HG02852 (cell line): ENCODE measurements around the gene BBLN.
A peak's percentile ranks its signal among the peaks of the same experiment; 100 is the strongest.
"Not testable (repeated sequence)": the region's sequence is repeated elsewhere in the genome, so short reads cannot be mapped to it uniquely, and the experiment has no call there.

Experiments
- ATAC-seq: cut with Tn5 transposase; IDR thresholded peaks from one replicate; pipeline ENCODE4 v1.9.1; 2021; ENCODE audit warnings: mild to moderate bottlenecking, moderate library complexity; ENCODE audit not compliant: unreplicated experiment

The BBLN gene

GRCh38 chr9:128159784-128160602, at the start of gene BBLN:
Gene BBLN (plus strand): TSS chr9:128160265. CDS start chr9:128160408, 143 bp downstream.
- ATAC-seq, result peak; percentile 76

GRCh38 chr9:128111726-128112125, 48.3 kb upstream of the BBLN start:
- ATAC-seq, result not testable (repeated sequence)

GRCh38 chr9:128113526-128114325, 46.3 kb upstream of the BBLN start:
- ATAC-seq, result no peak

- ATAC-seq, result no peak
Observed at GRCh38 chr9:128114326-128115186, 45.5 kb upstream of the BBLN start.

GRCh38 chr9:128115187-128116103, 44.6 kb upstream of the BBLN start:
- no peak for ATAC-seq

- no peak for ATAC-seq
Observed at GRCh38 chr9:128116104-128117083, 43.7 kb upstream of the BBLN start.

GRCh38 chr9:128117613-128118471, 42.2 kb upstream of the BBLN start:
- ATAC-seq, result peak; percentile 65

- ATAC-seq, result no peak
Observed at GRCh38 chr9:128118472-128118857, 41.6 kb upstream of the BBLN start.

GRCh38 chr9:128118971-128119665, 40.9 kb upstream of the BBLN start:
- ATAC-seq, result no peak

GRCh38 chr9:128120061-128120740, 39.9 kb upstream of the BBLN start:
- no peak for ATAC-seq

- ATAC-seq, result no peak
Observed at GRCh38 chr9:128120741-128121465, 39.2 kb upstream of the BBLN start.

- ATAC-seq, result no peak
Observed at GRCh38 chr9:128121466-128121810, 38.6 kb upstream of the BBLN start.

GRCh38 chr9:128121924-128122808, 37.9 kb upstream of the BBLN start:
- no peak for ATAC-seq

GRCh38 chr9:128122809-128123175, 37.3 kb upstream of the BBLN start:
- ATAC-seq, result no peak

- no peak for ATAC-seq
Observed at GRCh38 chr9:128123451-128124080, 36.5 kb upstream of the BBLN start.
